ENCODE data around the gene ZSCAN9.

Gene ZSCAN9

DNA sequence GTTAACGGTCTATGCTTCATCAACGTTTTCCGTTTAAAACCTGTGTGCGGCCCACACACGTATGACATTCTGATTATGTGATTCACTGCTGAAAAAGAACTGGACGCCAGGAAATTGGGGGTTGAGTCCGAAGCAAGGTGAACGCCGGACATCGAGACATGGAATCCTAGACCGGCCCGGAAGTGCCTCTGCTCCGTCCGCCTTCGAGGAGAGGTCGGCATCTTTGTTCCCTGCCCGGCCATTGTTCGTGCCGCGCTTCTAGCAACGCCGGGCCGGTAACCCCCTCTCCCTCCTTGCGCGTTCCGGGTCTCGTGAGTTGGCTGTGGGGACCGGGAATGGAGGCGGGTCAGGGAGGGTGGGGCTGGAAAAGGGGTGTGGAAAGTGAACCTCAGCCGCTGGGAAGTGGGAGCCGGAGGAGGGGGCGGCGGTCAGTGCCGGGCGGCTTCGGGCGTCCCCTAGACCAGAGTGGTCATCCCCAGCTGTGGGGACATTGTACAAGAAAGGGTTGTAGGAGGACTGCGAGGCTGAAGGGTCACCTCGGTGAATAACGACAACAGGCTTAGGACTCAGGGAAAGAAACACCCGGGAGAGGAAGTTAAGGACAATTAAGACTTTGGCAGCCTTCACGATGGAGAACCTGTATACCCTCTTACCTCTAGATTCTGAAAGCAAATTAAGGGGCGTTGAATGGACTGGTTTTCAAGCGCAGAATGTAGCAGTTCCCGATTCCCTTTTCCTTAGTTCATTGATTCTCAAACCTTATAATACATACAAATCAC lies at the start of gene ZSCAN9:
ZSCAN9 (plus strand) TSS at position 220 of the 779 bp plus-strand sequence. CDS start 1,810 bp downstream, outside the sequence.
- Histone ChIP-seq H3K4me3 (IDR thresholded peaks at IDR 0.05; ENCODE audit: insufficient read depth, low read depth, low read length) (no peak within 1 kb of the TSS), H3K27ac (peak within 1 kb of the TSS; percentile 32), H2AFZ (ENCODE audit: low read depth) (peak within 1 kb of the TSS; percentile 92), H3K27me3 (ENCODE audit: insufficient read depth, low read depth) (no peaks in the 10 kb centered on the region; the same call in 1 of the 2 replicates), H3K79me2 (ENCODE audit: insufficient read depth, low read depth) (no peaks in the 10 kb centered on the region), H3K4me2 (peak within 1 kb of the TSS; percentile 95), H3K9ac (peak within 1 kb of the TSS; percentile 66), H3K4me1 (ENCODE audit: low read depth, poor library complexity, severe bottlenecking) (peaks cover 16% of the 10 kb centered on the region), H3K36me3 (ENCODE audit: insufficient read depth) (no peaks in the 10 kb centered on the region), H4K20me1 (ENCODE audit: insufficient read depth) (no peaks in the 10 kb centered on the region)
- TF ChIP-seq, protein P1, sequence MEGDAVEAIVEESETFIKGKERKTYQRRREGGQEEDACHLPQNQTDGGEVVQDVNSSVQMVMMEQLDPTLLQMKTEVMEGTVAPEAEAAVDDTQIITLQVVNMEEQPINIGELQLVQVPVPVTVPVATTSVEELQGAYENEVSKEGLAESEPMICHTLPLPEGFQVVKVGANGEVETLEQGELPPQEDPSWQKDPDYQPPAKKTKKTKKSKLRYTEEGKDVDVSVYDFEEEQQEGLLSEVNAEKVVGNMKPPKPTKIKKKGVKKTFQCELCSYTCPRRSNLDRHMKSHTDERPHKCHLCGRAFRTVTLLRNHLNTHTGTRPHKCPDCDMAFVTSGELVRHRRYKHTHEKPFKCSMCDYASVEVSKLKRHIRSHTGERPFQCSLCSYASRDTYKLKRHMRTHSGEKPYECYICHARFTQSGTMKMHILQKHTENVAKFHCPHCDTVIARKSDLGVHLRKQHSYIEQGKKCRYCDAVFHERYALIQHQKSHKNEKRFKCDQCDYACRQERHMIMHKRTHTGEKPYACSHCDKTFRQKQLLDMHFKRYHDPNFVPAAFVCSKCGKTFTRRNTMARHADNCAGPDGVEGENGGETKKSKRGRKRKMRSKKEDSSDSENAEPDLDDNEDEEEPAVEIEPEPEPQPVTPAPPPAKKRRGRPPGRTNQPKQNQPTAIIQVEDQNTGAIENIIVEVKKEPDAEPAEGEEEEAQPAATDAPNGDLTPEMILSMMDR (conservative IDR thresholded peaks at IDR 0.05; ENCODE audit: low read depth, low read length) = no peak

DNA sequence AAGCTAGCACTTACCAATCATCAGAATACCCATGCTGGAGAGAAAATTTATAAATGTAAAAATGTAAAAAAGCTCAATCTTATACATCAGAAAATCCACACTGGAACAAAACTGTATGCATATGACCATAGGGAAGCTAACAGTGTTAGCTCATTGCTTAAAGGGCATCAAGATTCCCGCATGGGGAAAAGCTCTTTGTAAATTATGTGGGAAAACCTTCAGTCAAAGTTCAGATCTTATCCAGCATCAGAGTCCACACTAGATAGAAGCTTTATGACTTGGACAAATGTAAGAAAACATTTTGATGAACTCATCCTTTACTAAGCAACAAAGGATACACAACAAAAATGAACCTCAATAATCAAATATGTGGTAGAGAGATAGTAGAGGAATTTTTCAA lies 48.7 kb upstream of the ZSCAN9 start:
- H3K27me3 ChIP-seq (ENCODE audit: insufficient read depth, low read depth) = no peaks in the 10 kb centered on the region
- no peaks in the 10 kb centered on the region for H4K20me1 ChIP-seq (ENCODE audit: insufficient read depth)

DNA sequence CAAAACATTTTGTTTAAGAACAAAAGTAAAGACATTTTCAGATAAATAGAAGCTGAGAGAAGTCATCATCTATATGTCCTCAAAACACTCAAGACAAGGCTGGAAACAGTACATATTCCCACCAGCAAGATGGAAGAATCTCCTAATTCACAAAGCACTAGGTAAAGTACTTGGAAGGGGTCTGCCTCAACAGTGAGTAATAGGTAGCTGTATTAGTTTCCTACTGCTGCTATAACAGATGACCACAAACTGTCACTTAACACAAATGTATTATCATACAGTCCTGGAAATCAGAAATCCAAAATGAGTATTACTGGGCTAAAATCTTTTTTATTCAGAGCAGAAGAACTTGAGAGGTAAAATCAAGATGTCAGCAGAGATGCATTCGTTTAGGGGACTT lies 42.8 kb upstream of the ZSCAN9 start:
- TF ChIP-seq, protein P1 (conservative IDR thresholded peaks at IDR 0.05; ENCODE audit: low read depth, low read length) = no peak

More for the DNA sequence above, 48.7 kb upstream of the ZSCAN9 start:
- Histone ChIP-seq H3K27ac (no peak overlapping the region), H3K4me1 (ENCODE audit: low read depth, poor library complexity, severe bottlenecking) (no peaks in the 10 kb centered on the region), H2AFZ (ENCODE audit: low read depth) (no peak overlapping the region), H3K36me3 (ENCODE audit: insufficient read depth) (no peaks in the 10 kb centered on the region), H3K4me2 (no peak overlapping the region), H3K9ac (no peak overlapping the region), H3K4me3 (IDR thresholded peaks at IDR 0.05; ENCODE audit: insufficient read depth, low read depth, low read length) (no peak overlapping the region), H3K79me2 (ENCODE audit: insufficient read depth, low read depth) (no peaks in the 10 kb centered on the region)
- TF ChIP-seq, protein P1 (conservative IDR thresholded peaks at IDR 0.05; ENCODE audit: low read depth, low read length) = no peak

DNA sequence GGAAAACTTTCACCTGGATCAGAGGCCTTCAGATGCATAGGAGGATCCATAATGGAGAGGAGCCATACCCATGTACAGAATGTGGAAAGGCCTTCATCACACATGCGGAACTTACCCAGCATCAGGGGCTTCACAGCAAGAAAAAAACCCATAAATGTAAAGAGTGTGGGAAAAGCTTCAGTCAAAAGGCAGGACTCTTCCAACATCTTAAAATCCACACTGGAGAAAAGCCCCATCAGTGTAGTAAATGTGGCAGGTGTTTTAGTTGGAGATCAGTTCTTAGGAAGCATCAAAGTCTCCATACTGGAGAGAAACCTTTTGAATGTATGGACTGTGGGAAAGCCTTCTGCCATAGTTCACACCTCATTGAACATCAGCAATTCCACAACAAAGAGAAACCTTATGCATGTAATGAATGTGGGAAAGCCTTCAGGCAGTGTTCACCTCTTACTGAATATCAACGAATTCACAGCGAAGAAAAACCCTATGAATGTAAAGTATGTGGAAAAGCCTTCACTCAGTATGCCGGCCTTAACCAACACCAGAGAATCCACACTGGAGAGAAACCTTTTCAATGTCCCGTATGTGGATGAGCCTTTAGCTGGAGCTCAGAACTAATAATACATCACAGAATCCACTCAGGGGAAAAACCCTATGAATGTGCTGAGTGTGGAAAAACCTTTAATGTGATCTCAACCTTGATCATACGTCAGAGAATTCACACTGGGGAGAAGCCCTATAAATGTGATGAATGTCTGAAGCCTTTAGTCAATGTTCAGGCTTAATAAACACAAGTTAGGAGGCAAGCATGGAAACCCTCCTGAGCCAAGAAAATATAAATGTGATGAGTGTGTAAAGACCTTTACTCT lies 36.7 kb upstream of the ZSCAN9 start:
- Histone ChIP-seq H3K79me2 (ENCODE audit: insufficient read depth, low read depth) (no peaks in the 10 kb centered on the region), H3K4me2 (no peak overlapping the region), H3K4me3 (IDR thresholded peaks at IDR 0.05; ENCODE audit: insufficient read depth, low read depth, low read length) (no peak overlapping the region), H4K20me1 (ENCODE audit: insufficient read depth) (no peaks in the 10 kb centered on the region), H3K27ac (no peak overlapping the region), H3K27me3 (ENCODE audit: insufficient read depth, low read depth) (no peaks in the 10 kb centered on the region), H3K36me3 (ENCODE audit: insufficient read depth) (no peaks in the 10 kb centered on the region), H3K9ac (no peak overlapping the region), H2AFZ (ENCODE audit: low read depth) (no peak overlapping the region), H3K4me1 (ENCODE audit: low read depth, poor library complexity, severe bottlenecking) (no peaks in the 10 kb centered on the region)
- TF ChIP-seq, protein P1 (conservative IDR thresholded peaks at IDR 0.05; ENCODE audit: low read depth, low read length) = no peak

More for the DNA sequence above, 42.8 kb upstream of the ZSCAN9 start:
- Histone ChIP-seq H4K20me1 (ENCODE audit: insufficient read depth) (no peaks in the 10 kb centered on the region), H3K4me3 (IDR thresholded peaks at IDR 0.05; ENCODE audit: insufficient read depth, low read depth, low read length) (no peak overlapping the region), H3K79me2 (ENCODE audit: insufficient read depth, low read depth) (no peaks in the 10 kb centered on the region), H2AFZ (ENCODE audit: low read depth) (no peak overlapping the region), H3K27me3 (ENCODE audit: insufficient read depth, low read depth) (no peaks in the 10 kb centered on the region), H3K36me3 (ENCODE audit: insufficient read depth) (no peaks in the 10 kb centered on the region), H3K9ac (no peak overlapping the region), H3K4me2 (no peak overlapping the region), H3K27ac (no peak overlapping the region), H3K4me1 (ENCODE audit: low read depth, poor library complexity, severe bottlenecking) (no peaks in the 10 kb centered on the region)

All from KMS-11 (cell line).